ENCODE results near the gene LHFPL5. TPM values are rescaled to one million over a fixed set of nuclear protein-coding genes. Genes with fewer than 3 reads are reported as not detected.
A peak's percentile ranks its signal among the peaks of the same experiment; 100 is the strongest.

The LHFPL5 gene
- total RNA-seq, 1 experiment from 2014 or later: not detected

DNA sequence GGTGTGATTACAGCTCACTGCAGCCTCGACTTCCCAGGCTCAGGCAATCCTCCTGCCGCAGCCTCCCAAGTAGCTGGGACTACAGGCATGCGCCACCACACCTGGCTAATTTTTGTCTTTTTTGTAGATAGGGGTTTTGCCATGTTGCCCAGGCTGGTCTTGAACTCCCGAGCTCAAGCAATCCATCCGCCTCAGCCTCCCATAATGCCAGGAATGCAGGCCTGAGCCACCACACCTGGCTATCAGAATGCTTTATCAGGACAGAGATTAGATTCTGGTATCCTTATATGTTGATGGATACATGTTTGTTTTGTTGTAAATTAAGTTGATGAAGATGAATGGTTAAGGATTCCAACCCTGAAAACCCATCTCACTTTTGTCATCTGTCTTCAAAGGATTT, 24.2 kb downstream of the LHFPL5 start:
- CTCF ChIA-PET: no interaction called here
- H3K27me3 ChIP-seq (replicated peaks; ENCODE audit: control insufficient read depth, insufficient read depth, low read length): no peaks in the 10 kb centered on the region
- no peak overlapping the region for H3K27ac Mint-ChIP-seq (ENCODE audit: unreplicated experiment)
- DNase-seq: no peak
- H3K9me3 ChIP-seq: no peaks in the 10 kb centered on the region
- TF ChIP-seq, protein P1, sequence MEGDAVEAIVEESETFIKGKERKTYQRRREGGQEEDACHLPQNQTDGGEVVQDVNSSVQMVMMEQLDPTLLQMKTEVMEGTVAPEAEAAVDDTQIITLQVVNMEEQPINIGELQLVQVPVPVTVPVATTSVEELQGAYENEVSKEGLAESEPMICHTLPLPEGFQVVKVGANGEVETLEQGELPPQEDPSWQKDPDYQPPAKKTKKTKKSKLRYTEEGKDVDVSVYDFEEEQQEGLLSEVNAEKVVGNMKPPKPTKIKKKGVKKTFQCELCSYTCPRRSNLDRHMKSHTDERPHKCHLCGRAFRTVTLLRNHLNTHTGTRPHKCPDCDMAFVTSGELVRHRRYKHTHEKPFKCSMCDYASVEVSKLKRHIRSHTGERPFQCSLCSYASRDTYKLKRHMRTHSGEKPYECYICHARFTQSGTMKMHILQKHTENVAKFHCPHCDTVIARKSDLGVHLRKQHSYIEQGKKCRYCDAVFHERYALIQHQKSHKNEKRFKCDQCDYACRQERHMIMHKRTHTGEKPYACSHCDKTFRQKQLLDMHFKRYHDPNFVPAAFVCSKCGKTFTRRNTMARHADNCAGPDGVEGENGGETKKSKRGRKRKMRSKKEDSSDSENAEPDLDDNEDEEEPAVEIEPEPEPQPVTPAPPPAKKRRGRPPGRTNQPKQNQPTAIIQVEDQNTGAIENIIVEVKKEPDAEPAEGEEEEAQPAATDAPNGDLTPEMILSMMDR (IDR thresholded peaks at IDR 0.05; ENCODE audit: insufficient read depth in 1 of 2, low read depth in 1 of 2, low read length in 1 of 2, severe bottlenecking in 1 of 2, unreplicated experiment in 1 of 2): no peak
- POLR2A ChIA-PET: no interaction called here
- intact Hi-C loops (cut with micrococcal nuclease; ENCODE audit: unreplicated experiment): no loop called here
- no peak overlapping the region for H3K4me3 Mint-ChIP-seq (ENCODE audit: unreplicated experiment)
- no peaks in the 10 kb centered on the region for H3K9me3 Mint-ChIP-seq (ENCODE audit: unreplicated experiment)
- H3K4me3 ChIP-seq (ENCODE audit: low read depth, low read length): no peak overlapping the region
- H3K36me3 Mint-ChIP-seq (ENCODE audit: insufficient read depth, unreplicated experiment): peaks cover 17% of the 10 kb centered on the region
- H3K4me1 Mint-ChIP-seq (ENCODE audit: low read depth, unreplicated experiment): peaks cover 6% of the 10 kb centered on the region
- no peaks in the 10 kb centered on the region for H3K27me3 Mint-ChIP-seq (ENCODE audit: insufficient read depth, unreplicated experiment)
- no TSS peak for BruUV-seq (replicated peaks)
- H3K4me1 ChIP-seq: peaks cover 13% of the 10 kb centered on the region
- no peaks in the 10 kb centered on the region for H3K36me3 ChIP-seq (ENCODE audit: control insufficient read depth, insufficient read depth, low read length)

DNA sequence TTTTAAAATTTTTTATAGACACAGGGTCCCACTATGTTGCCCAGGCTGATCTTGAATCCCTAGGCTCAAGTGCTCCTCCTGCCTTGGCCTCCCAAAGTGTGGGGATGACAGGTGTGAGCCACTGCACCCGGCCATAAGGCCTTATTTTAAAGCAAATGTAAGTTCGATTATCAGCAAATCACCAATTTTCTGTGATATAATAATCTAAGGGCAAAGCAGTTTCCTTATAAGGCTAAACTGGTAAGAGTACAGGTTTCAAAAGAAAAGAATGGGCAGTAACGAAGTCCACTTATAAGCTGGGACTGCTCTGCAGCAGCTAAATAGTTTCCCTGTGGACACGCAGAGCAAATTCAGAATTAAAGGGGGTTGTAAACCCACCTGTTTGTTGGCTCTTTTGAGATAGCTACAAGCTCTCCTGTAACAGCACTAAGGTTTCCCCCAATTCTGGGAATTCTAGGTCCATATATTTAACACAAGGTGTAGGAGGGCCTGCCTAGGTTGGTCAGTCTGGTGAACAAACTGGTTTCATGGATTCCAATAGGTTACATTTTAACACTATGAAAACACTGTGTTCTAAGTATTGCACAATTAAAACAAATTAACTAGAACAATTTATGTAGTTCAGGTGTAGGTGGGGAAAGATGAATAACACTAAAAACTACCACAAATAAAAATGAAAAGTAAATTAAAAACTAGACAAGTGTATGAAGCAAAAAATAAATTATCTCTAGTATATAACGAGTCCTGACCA, 26.3 kb downstream of the LHFPL5 start:
- peaks cover 37% of the 10 kb centered on the region for H3K36me3 Mint-ChIP-seq (ENCODE audit: insufficient read depth, unreplicated experiment)
- Histone ChIP-seq H3K36me3 (ENCODE audit: control insufficient read depth, insufficient read depth, low read length) (no peaks in the 10 kb centered on the region), H3K4me3 (ENCODE audit: low read depth, low read length) (no peak overlapping the region), H3K27me3 (replicated peaks; ENCODE audit: control insufficient read depth, insufficient read depth, low read length) (no peaks in the 10 kb centered on the region), H3K4me1 (peaks cover 13% of the 10 kb centered on the region), H3K9me3 (no peaks in the 10 kb centered on the region)
- H3K4me1 Mint-ChIP-seq (ENCODE audit: low read depth, unreplicated experiment): peaks cover 6% of the 10 kb centered on the region
- TF ChIP-seq, protein P1 (IDR thresholded peaks at IDR 0.05; ENCODE audit: insufficient read depth in 1 of 2, low read depth in 1 of 2, low read length in 1 of 2, severe bottlenecking in 1 of 2, unreplicated experiment in 1 of 2): no peak
- H3K9me3 Mint-ChIP-seq (ENCODE audit: unreplicated experiment): no peaks in the 10 kb centered on the region
- H3K27ac Mint-ChIP-seq (ENCODE audit: unreplicated experiment): no peak overlapping the region
- intact Hi-C loops (cut with micrococcal nuclease; ENCODE audit: unreplicated experiment): no loop called here
- no peak overlapping the region for H3K4me3 Mint-ChIP-seq (ENCODE audit: unreplicated experiment)
- CTCF ChIA-PET: no interaction called here
- POLR2A ChIA-PET: no interaction called here
- peak in 1 of 2 experiments; percentile 21 for DNase-seq
- no TSS peak for BruUV-seq (replicated peaks)
- no peaks in the 10 kb centered on the region for H3K27me3 Mint-ChIP-seq (ENCODE audit: insufficient read depth, unreplicated experiment)

DNA sequence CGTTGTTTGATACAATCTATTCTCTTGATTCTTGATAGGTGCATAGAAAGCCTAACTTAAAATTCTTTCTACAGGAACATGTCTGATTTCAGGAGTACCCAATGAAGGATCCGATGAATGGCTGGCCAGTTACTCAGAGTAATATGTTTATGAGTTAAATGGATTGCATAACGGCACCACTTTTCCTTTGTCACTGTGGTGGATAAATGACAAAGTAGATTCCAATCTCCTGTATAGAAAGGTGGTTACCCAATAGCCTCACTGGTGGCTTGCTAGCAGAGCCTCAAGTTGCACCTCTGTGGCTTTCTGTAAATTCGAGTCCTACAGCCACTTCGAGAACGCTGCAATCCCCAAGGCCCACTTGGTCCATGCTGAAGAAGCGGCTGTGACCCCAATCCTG, 28.4 kb downstream of the LHFPL5 start:
- intact Hi-C loops (cut with micrococcal nuclease; ENCODE audit: unreplicated experiment): no loop called here
- TF ChIP-seq, protein P1 (IDR thresholded peaks at IDR 0.05; ENCODE audit: insufficient read depth in 1 of 2, low read depth in 1 of 2, low read length in 1 of 2, severe bottlenecking in 1 of 2, unreplicated experiment in 1 of 2): no peak
- BruUV-seq (replicated peaks): no TSS peak
- H3K9me3 ChIP-seq: no peaks in the 10 kb centered on the region
- H3K36me3 ChIP-seq (ENCODE audit: control insufficient read depth, insufficient read depth, low read length): no peaks in the 10 kb centered on the region
- no peak overlapping the region for H3K4me3 Mint-ChIP-seq (ENCODE audit: unreplicated experiment)
- H3K27me3 Mint-ChIP-seq (ENCODE audit: insufficient read depth, unreplicated experiment): no peaks in the 10 kb centered on the region
- CTCF ChIA-PET: no interaction called here
- no peak overlapping the region for H3K4me3 ChIP-seq (ENCODE audit: low read depth, low read length)
- H3K27me3 ChIP-seq (replicated peaks; ENCODE audit: control insufficient read depth, insufficient read depth, low read length): no peaks in the 10 kb centered on the region
- DNase-seq: peak in 1 of 2 experiments; percentile 12
- H3K9me3 Mint-ChIP-seq (ENCODE audit: unreplicated experiment): no peaks in the 10 kb centered on the region
- peaks cover 13% of the 10 kb centered on the region for H3K4me1 ChIP-seq
- H3K36me3 Mint-ChIP-seq (ENCODE audit: insufficient read depth, unreplicated experiment): peaks cover 58% of the 10 kb centered on the region
- POLR2A ChIA-PET: no interaction called here
- no peak overlapping the region for H3K27ac Mint-ChIP-seq (ENCODE audit: unreplicated experiment)
- H3K4me1 Mint-ChIP-seq (ENCODE audit: low read depth, unreplicated experiment): peaks cover 6% of the 10 kb centered on the region

Data from Caco-2 (cell line).